Left ventricle myocardium inferior (tissue), 1 donor: ENCODE results near the gene CEP44. TPM values are rescaled to one million over a fixed set of nuclear protein-coding genes. Genes with fewer than 3 reads are reported as not detected.

ENCODE experiments used
- DNase-seq: peaks from one replicate; pipeline ENCODE4 v3.0.0-alpha.2; 2020
- H3K27ac ChIP-seq: fragments of 200-600 bp; replicated peaks from 2 replicates; pipeline ENCODE4 v1.8.0; 2021
- H3K27me3 ChIP-seq: fragments of 200-600 bp; 2 replicates; pipeline ENCODE4 v1.8.0; 2021; ENCODE audit warnings: low read depth
- H3K36me3 ChIP-seq: fragments of 200-600 bp; 2 replicates; pipeline ENCODE4 v1.8.0; 2021
- H3K4me1 ChIP-seq: fragments of 200-600 bp; 2 replicates; pipeline ENCODE4 v1.8.0; 2021
- H3K4me3 ChIP-seq: fragments of 200-600 bp; 2 replicates; pipeline ENCODE4 v1.8.0; 2021; ENCODE audit warnings: mild to moderate bottlenecking, moderate library complexity
- H3K9me3 ChIP-seq: fragments of 200-600 bp; replicated peaks from 2 replicates; pipeline ENCODE4 v1.8.0; 2021
- intact Hi-C: fragments of 100-400 bp; cut with micrococcal nuclease; formaldehyde crosslinking; loops from one replicate; pipeline ENCODE4 v1.11.0; 2022
- total RNA-seq: library from RNA; stranded (reverse); fragmentation: NEBNext Ultra II Directional; extraction: Animal tissue kit (Norgen Biotek cat#: 25700); gene quantifications from one replicate; pipeline ENCODE4 v1.2.1, GENCODE V29; 2021
- TF ChIP-seq, protein P1 (sequence below): fragments of 200-600 bp; IDR thresholded peaks from 2 replicates; pipeline ENCODE4 v1.8.0; 2021; ENCODE audit warnings: antibody characterized with exemption, mild to moderate bottlenecking, borderline replicate concordance
- donor health status: DM: no; HTN: yes; CAD: no; lungs with severe emphysema.

The CEP44 gene
- total RNA-seq, 1 donor from 2014 or later = 11.2 TPM

DNA sequence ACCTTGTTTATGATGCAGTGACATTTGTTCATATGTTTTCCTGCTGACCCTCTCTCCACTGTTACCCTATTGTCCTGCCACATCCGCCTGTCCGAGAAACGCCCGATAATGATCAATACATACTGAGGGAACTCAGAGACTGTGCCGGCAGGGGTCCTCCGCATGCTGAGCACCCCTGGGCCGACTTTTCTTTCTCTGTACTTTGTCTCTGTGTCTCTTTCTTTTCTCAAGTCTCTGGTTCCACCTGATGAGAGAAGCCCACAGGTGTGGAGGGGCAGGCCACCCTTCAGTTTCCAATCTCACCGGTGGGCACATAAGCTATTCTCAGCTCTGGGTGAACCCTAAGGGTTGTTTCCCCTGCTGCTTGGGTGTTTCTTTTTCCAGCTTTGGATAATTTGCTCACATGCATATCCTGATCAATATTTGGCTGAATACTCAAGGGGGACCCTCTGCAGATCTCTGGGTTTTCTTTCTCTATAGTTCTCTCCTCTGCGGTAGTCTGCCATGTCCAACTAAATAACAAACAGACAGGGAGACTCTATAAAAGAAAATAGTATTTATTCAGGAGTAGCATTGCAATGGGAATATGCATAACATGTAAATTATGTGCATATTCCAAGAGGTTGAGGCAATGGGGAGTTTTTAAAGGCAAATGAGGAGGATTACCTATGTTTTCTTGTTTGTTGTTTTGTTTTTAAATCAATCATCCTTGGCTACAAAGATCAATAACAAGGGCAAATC lies 97.2 kb downstream of the CEP44 start:
- no peak overlapping the region for H3K27ac ChIP-seq
- no peaks in the 10 kb centered on the region for H3K36me3 ChIP-seq
- peaks cover 6% of the 10 kb centered on the region for H3K27me3 ChIP-seq
- no peak overlapping the region for H3K4me3 ChIP-seq
- no peak for DNase-seq
- no peaks in the 10 kb centered on the region for H3K9me3 ChIP-seq
- TF ChIP-seq, protein P1, sequence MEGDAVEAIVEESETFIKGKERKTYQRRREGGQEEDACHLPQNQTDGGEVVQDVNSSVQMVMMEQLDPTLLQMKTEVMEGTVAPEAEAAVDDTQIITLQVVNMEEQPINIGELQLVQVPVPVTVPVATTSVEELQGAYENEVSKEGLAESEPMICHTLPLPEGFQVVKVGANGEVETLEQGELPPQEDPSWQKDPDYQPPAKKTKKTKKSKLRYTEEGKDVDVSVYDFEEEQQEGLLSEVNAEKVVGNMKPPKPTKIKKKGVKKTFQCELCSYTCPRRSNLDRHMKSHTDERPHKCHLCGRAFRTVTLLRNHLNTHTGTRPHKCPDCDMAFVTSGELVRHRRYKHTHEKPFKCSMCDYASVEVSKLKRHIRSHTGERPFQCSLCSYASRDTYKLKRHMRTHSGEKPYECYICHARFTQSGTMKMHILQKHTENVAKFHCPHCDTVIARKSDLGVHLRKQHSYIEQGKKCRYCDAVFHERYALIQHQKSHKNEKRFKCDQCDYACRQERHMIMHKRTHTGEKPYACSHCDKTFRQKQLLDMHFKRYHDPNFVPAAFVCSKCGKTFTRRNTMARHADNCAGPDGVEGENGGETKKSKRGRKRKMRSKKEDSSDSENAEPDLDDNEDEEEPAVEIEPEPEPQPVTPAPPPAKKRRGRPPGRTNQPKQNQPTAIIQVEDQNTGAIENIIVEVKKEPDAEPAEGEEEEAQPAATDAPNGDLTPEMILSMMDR = no peak
- no peaks in the 10 kb centered on the region for H3K4me1 ChIP-seq
- intact Hi-C loops = no loop called here

DNA sequence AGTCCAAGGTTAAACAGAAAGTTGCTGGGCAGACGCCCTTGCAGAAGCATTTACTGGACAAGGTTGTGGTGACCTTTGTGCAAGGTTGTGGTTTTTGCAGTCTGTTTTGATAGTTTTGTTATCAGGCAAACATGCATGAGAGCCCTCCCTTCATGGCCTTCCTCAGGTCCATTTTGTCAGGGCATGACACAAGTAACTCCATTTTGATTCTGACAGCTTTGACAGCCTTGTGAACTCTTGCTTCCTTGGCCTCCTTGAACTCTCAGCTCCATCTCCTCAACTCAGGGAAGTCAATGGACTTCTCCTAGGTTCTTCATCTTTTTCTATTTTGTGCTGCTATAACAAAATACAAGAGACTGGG lies 97.7 kb downstream of the CEP44 start:
- Histone ChIP-seq H3K36me3 (no peaks in the 10 kb centered on the region), H3K27ac (no peak overlapping the region), H3K4me3 (no peak overlapping the region), H3K4me1 (no peaks in the 10 kb centered on the region), H3K9me3 (no peaks in the 10 kb centered on the region), H3K27me3 (peaks cover 6% of the 10 kb centered on the region)
- intact Hi-C loops = no loop called here
- no peak for DNase-seq
- TF ChIP-seq, protein P1 = no peak

Other genes starting within 250 kb of the CEP44 start
- gene FBXO8, start 244 bp upstream of the CEP44 start, total RNA-seq = 29.5 TPM
- 1.4 TPM for gene HPGD, start 238.6 kb downstream of the CEP44 start, total RNA-seq